Uterus (tissue), 2 donors: ENCODE data around the gene DAB2IP.

Experiments used
- POLR2A ChIP-seq, 2 donors: fragments of 450-650 bp; IDR thresholded peaks; one replicate each; pipeline ENCODE4 v1.6.1; 2016; ENCODE audit warnings: antibody characterized with exemption in 2 of 2, mild to moderate bottlenecking in 1 of 2, moderate library complexity in 1 of 2
- TF ChIP-seq, protein P1 (sequence below), 4 experiments: fragments of 200-600 bp in 2 of 4; fragments of 450-650 bp in 2 of 4; sonication (generic) in 2 of 4; IDR thresholded peaks; one replicate each; pipeline ENCODE4 v1.5.1; 2016 to 2019; ENCODE audit warnings: antibody characterized with exemption in 4 of 4, mild to moderate bottlenecking in 2 of 4, moderate library complexity in 1 of 4

GRCh38 chr9:121816449-121816817, 165.0 kb downstream of the DAB2IP start:
- TF ChIP-seq POLR2A (IDR thresholded peaks at IDR 0.05) = no peak
- TF ChIP-seq, protein P1, sequence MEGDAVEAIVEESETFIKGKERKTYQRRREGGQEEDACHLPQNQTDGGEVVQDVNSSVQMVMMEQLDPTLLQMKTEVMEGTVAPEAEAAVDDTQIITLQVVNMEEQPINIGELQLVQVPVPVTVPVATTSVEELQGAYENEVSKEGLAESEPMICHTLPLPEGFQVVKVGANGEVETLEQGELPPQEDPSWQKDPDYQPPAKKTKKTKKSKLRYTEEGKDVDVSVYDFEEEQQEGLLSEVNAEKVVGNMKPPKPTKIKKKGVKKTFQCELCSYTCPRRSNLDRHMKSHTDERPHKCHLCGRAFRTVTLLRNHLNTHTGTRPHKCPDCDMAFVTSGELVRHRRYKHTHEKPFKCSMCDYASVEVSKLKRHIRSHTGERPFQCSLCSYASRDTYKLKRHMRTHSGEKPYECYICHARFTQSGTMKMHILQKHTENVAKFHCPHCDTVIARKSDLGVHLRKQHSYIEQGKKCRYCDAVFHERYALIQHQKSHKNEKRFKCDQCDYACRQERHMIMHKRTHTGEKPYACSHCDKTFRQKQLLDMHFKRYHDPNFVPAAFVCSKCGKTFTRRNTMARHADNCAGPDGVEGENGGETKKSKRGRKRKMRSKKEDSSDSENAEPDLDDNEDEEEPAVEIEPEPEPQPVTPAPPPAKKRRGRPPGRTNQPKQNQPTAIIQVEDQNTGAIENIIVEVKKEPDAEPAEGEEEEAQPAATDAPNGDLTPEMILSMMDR (IDR thresholded peaks at IDR 0.05) = no peak
